Lower leg skin (tissue), 3 donors: ENCODE measurements around the gene STX1B.

Source experiments
- POLR2A ChIP-seq, 2 donors: fragments of 450-650 bp; IDR thresholded peaks; one replicate each; pipeline ENCODE4 v1.6.1; 2016 to 2017; ENCODE audit warnings: antibody characterized with exemption in 2 of 2, mild to moderate bottlenecking in 1 of 2, moderate library complexity in 1 of 2
- TF ChIP-seq, protein P1 (sequence below), 3 donors: fragments of 450-650 bp; IDR thresholded peaks; one replicate each; pipeline ENCODE4 v1.5.1; 2016; ENCODE audit warnings: antibody characterized with exemption in 3 of 3, mild to moderate bottlenecking in 3 of 3, moderate library complexity in 2 of 3

DNA sequence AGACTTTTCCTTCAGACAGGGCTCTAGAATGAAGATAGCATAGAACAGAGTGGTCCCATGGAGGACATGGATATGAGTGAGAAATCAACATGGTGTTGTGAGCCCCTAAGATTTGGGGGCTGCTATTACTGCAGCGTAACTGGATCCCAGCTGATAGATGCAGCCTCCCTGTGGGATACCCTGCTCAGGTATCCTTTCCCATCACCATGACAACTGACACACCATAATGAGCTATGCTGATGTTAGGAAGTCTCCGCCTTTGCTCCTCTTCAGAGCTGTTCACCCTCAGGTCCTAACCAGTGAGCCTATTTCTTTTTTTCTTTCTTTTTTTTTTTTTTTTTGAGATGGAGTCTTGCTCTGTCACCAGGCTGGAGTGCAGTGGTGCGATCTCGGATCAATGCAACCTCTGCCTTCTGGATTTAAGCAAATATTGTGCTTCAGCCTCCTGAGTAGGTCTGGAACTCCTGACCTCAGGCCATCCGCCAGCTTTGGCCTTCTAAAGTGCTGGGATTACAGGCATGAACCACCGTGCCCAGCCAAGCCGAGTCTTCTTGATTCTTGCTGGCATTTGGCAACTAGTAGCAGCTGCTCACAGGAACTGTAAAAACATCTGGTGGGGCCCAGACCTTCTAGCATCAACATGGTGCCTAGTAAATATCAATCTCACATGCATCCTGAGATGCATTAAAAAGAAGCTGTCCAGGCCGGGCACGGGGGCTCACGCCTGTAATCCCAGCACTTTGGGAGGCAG lies 40.0 kb upstream of the STX1B start:
- TF ChIP-seq, protein P1, sequence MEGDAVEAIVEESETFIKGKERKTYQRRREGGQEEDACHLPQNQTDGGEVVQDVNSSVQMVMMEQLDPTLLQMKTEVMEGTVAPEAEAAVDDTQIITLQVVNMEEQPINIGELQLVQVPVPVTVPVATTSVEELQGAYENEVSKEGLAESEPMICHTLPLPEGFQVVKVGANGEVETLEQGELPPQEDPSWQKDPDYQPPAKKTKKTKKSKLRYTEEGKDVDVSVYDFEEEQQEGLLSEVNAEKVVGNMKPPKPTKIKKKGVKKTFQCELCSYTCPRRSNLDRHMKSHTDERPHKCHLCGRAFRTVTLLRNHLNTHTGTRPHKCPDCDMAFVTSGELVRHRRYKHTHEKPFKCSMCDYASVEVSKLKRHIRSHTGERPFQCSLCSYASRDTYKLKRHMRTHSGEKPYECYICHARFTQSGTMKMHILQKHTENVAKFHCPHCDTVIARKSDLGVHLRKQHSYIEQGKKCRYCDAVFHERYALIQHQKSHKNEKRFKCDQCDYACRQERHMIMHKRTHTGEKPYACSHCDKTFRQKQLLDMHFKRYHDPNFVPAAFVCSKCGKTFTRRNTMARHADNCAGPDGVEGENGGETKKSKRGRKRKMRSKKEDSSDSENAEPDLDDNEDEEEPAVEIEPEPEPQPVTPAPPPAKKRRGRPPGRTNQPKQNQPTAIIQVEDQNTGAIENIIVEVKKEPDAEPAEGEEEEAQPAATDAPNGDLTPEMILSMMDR (IDR thresholded peaks at IDR 0.05), result no peak
- TF ChIP-seq POLR2A (IDR thresholded peaks at IDR 0.05), result no peak
